Peyer's patch (tissue), 4 donors: ENCODE data around the gene PFKFB3. TPM values are rescaled to one million over a fixed set of nuclear protein-coding genes. Genes with fewer than 3 reads are reported as not detected.

Experiments used
- DNase-seq, 3 donors: peaks; one replicate each; pipeline ENCODE4 v3.0.0-alpha.2; 2017 to 2019
- H3K27ac ChIP-seq, 4 donors: fragments of 200-600 bp; sonication (generic); one replicate each; pipeline ENCODE4 v1.5.1; 2016 to 2019
- H3K27me3 ChIP-seq, 2 donors: fragments of 200-600 bp; sonication (generic); one replicate each; pipeline ENCODE4 v1.5.1; 2019
- H3K36me3 ChIP-seq, 3 donors: fragments of 200-600 bp; sonication (generic); one replicate each; pipeline ENCODE4 v1.5.1; 2016 to 2019
- H3K4me1 ChIP-seq, 4 donors: fragments of 200-600 bp; sonication (generic); one replicate each; pipeline ENCODE4 v1.5.1; 2016 to 2019
- H3K4me3 ChIP-seq, 4 donors: fragments of 200-600 bp; sonication (generic); 1 replicate in 3 of 4; 2 replicates in 1 of 4; pipeline ENCODE4 v1.5.1; 2016 to 2019; ENCODE audit warnings: mild to moderate bottlenecking in 1 of 4
- H3K9me3 ChIP-seq, 4 donors: fragments of 200-600 bp; sonication (generic); one replicate each; pipeline ENCODE4 v1.5.1; 2016 to 2019; ENCODE audit warnings: mild to moderate bottlenecking in 1 of 4
- CTCF ChIP-seq, 6 experiments: fragments of 450-650 bp in 4 of 6; fragments of 200-600 bp in 2 of 6; sonication (generic) in 1 of 6; IDR thresholded peaks; one replicate each; pipeline ENCODE4 v1.5.1; 2017 to 2019; ENCODE audit warnings: antibody characterized with exemption in 6 of 6, mild to moderate bottlenecking in 3 of 6, moderate library complexity in 1 of 6
- POLR2A ChIP-seq, 2 donors: fragments of 450-650 bp; IDR thresholded peaks; one replicate each; pipeline ENCODE4 v1.5.1; 2017; ENCODE audit warnings: antibody characterized with exemption in 2 of 2, mild to moderate bottlenecking in 2 of 2, moderate library complexity in 2 of 2
- total RNA-seq, 4 donors: library from RNA; depleted of rRNA; stranded (reverse); fragments of >200 nt; gene quantifications; one replicate each; pipeline ENCODE4 v1.1.0, GENCODE V29; 2016

PFKFB3 gene
- total RNA-seq, 4 donors from 2014 or later = 15.2 to 85.0 (median 36.6) TPM

- no peak for DNase-seq
- peaks cover 0 to 64% (median 0%) of the 10 kb centered on the region in 3 donors for H3K36me3 ChIP-seq
- H3K27ac ChIP-seq = no peak overlapping the region
- no peaks in the 10 kb centered on the region for H3K27me3 ChIP-seq
- H3K9me3 ChIP-seq = no peaks in the 10 kb centered on the region
- no peak overlapping the region for H3K4me3 ChIP-seq
- H3K4me1 ChIP-seq = no peaks in the 10 kb centered on the region
- TF ChIP-seq POLR2A (IDR thresholded peaks at IDR 0.05) = no peak
- no peak for TF ChIP-seq CTCF (IDR thresholded peaks at IDR 0.05)
Measured at GRCh38 chr10:6215241-6215640, 12.5 kb downstream of the PFKFB3 start.

GRCh38 chr10:6215683-6216484 lies 13.2 kb downstream of the PFKFB3 start:
- H3K27ac ChIP-seq = no peak overlapping the region
- H3K4me3 ChIP-seq = no peak overlapping the region
- no peaks in the 10 kb centered on the region for H3K9me3 ChIP-seq
- H3K4me1 ChIP-seq = no peaks in the 10 kb centered on the region
- no peaks in the 10 kb centered on the region for H3K27me3 ChIP-seq
- H3K36me3 ChIP-seq = peaks cover 0 to 71% (median 0%) of the 10 kb centered on the region in 3 donors
- no peak for TF ChIP-seq CTCF (IDR thresholded peaks at IDR 0.05)
- TF ChIP-seq POLR2A (IDR thresholded peaks at IDR 0.05) = no peak
- DNase-seq = no peak

GRCh38 chr10:6216916-6217315 lies 14.2 kb downstream of the PFKFB3 start:
- Histone ChIP-seq H3K36me3 (peaks cover 0 to 81% (median 0%) of the 10 kb centered on the region in 3 donors), H3K27ac (no peak overlapping the region), H3K9me3 (no peaks in the 10 kb centered on the region), H3K4me1 (no peaks in the 10 kb centered on the region), H3K27me3 (no peaks in the 10 kb centered on the region), H3K4me3 (no peak overlapping the region)
- TF ChIP-seq CTCF (IDR thresholded peaks at IDR 0.05) (no peak), POLR2A (IDR thresholded peaks at IDR 0.05) (no peak)
- DNase-seq = no peak

DNA sequence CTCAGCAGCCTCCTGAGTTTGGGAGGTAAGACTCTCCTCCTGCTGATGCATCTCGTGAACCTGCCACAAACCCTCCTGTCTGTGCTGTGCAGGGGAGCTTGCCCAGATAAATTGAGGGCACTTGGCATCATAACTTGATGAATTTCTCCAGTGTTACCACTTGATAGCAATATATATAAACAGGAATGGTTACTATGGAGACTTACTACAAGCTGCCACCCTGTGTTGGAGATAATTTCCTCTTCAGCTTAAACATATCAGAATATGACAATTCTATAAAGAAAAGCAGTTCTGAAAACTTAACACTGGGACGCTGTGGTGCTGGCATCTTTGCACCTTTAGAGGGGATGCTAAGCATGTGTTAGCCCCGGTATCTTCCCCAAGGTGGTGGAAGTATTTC lies 14.9 kb downstream of the PFKFB3 start:
- no peak for DNase-seq
- Histone ChIP-seq H3K36me3 (peaks cover 0 to 88% (median 0%) of the 10 kb centered on the region in 3 donors), H3K4me1 (no peaks in the 10 kb centered on the region), H3K27me3 (no peaks in the 10 kb centered on the region), H3K9me3 (no peaks in the 10 kb centered on the region), H3K4me3 (no peak overlapping the region), H3K27ac (no peak overlapping the region)
- TF ChIP-seq CTCF (IDR thresholded peaks at IDR 0.05) (no peak), POLR2A (IDR thresholded peaks at IDR 0.05) (no peak)

GRCh38 chr10:6218692-6219493 lies 16.2 kb downstream of the PFKFB3 start:
- H3K9me3 ChIP-seq = no peaks in the 10 kb centered on the region
- H3K36me3 ChIP-seq = peaks cover 0 to 94% (median 0%) of the 10 kb centered on the region in 3 donors
- H3K27me3 ChIP-seq = no peaks in the 10 kb centered on the region
- DNase-seq = no peak
- no peaks in the 10 kb centered on the region for H3K4me1 ChIP-seq
- no peak overlapping the region for H3K4me3 ChIP-seq
- TF ChIP-seq POLR2A (IDR thresholded peaks at IDR 0.05) (no peak), CTCF (IDR thresholded peaks at IDR 0.05) (no peak)
- H3K27ac ChIP-seq = no peak overlapping the region
